ENCODE data around the gene ORM1. TPM values are rescaled to one million over a fixed set of nuclear protein-coding genes. Genes with fewer than 3 reads are reported as not detected.
A peak's percentile ranks its signal among the peaks of the same experiment; 100 is the strongest.

ORM1 gene
- total and polyA plus RNA-seq, 2 donors from 2014 or later = 0.73 TPM; not detected in 1

DNA sequence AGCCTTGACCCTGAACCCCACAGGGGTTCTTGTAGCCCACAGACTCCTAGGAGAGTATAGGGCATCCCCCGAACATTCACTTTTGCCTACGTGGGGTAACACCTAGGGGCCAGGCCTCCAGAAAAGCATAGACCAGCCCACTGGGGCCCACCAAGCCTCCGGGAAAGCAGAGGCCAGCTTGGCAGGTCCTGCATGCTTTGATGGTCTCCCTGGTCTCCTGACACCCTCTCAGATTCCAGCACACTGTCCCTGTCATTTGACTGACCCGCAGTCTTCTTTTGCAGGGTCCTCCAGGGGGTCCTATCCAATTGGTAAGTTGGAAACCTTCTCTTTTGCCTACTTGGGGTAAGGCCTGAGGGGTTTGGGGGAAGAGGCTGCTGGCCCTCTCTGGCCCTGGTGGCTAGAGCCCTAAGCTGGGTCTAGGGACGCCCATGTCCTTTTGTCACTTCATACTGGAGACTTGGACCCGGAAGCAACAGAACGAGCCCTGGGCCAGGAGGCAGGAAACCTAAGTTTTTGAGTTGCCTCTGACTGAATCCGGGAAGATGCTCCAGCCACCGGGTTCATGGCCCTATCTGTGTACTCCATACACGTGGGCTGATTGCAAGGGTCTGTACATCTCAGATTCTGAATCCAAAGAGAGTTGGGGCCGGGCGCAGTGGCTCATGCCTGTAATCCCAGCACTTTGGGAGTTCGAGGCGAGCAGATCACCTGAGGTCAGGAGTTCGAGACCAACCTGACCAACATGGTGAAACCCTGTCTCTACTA lies 20.9 kb upstream of the ORM1 start:
- Histone ChIP-seq H3K4me3 (ENCODE audit: low read length in 3 of 3) (no peak overlapping the region), H3K27ac (ENCODE audit: low read depth in 2 of 2, low read length in 2 of 2) (no peak overlapping the region), H3K4me1 (ENCODE audit: control insufficient read depth in 2 of 3, insufficient read depth in 2 of 3, low read depth in 1 of 3, low read length in 3 of 3) (peaks cover 0 to 6% (median 0%) of the 10 kb centered on the region in 3 donors), H3K36me3 (ENCODE audit: control insufficient read depth in 2 of 3, insufficient read depth in 3 of 3, low read length in 3 of 3) (peaks cover 0 to 13% (median 4%) of the 10 kb centered on the region in 3 donors), H3K27me3 (ENCODE audit: control insufficient read depth, insufficient read depth, low read length) (no peaks in the 10 kb centered on the region), H3K9ac (ENCODE audit: low read length in 3 of 3) (no peak overlapping the region), H3K9me3 (ENCODE audit: control insufficient read depth in 2 of 3, insufficient read depth in 1 of 3, low read length in 3 of 3) (no peaks in the 10 kb centered on the region)
- DNase-seq (peak in 2 of 5 donors; percentile 16 to 37), FAIRE-seq (no peak)
- TF ChIP-seq, protein P1, sequence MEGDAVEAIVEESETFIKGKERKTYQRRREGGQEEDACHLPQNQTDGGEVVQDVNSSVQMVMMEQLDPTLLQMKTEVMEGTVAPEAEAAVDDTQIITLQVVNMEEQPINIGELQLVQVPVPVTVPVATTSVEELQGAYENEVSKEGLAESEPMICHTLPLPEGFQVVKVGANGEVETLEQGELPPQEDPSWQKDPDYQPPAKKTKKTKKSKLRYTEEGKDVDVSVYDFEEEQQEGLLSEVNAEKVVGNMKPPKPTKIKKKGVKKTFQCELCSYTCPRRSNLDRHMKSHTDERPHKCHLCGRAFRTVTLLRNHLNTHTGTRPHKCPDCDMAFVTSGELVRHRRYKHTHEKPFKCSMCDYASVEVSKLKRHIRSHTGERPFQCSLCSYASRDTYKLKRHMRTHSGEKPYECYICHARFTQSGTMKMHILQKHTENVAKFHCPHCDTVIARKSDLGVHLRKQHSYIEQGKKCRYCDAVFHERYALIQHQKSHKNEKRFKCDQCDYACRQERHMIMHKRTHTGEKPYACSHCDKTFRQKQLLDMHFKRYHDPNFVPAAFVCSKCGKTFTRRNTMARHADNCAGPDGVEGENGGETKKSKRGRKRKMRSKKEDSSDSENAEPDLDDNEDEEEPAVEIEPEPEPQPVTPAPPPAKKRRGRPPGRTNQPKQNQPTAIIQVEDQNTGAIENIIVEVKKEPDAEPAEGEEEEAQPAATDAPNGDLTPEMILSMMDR (IDR thresholded peaks at IDR 0.05; ENCODE audit: borderline replicate concordance, extremely low read depth, insufficient read depth) = no peak
- intact Hi-C loops (cut with DNase I) = no loop called here

DNA sequence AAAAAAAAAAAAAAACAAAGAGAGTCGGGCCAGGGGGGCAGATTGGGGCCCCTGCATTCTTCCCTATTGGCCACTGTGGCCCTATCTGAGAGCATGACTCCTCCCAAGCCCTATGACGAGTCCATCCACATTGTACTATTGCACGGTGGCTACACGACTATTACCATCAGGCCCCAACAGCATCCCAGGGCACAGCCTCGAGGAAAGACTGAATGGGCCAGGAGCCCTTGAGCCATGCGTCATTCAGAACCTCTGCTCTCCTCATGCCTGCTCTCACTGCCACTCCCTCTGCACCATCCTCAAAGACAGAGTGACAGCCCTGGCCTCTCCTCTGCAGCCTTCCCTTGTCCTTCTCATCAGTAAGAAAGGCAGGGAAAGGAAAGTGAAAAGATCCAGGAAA lies 20.2 kb upstream of the ORM1 start:
- intact Hi-C loops (cut with DNase I) = no loop called here
- H3K27me3 ChIP-seq (ENCODE audit: control insufficient read depth, insufficient read depth, low read length) = no peaks in the 10 kb centered on the region
- H3K4me1 ChIP-seq (ENCODE audit: control insufficient read depth in 2 of 3, insufficient read depth in 2 of 3, low read depth in 1 of 3, low read length in 3 of 3) = peaks cover 0 to 6% (median 0%) of the 10 kb centered on the region in 3 donors
- peak in 2 of 5 donors; percentile 10 to 20 for DNase-seq
- peaks cover 0 to 13% (median 5%) of the 10 kb centered on the region in 3 donors for H3K36me3 ChIP-seq (ENCODE audit: control insufficient read depth in 2 of 3, insufficient read depth in 3 of 3, low read length in 3 of 3)
- H3K4me3 ChIP-seq (ENCODE audit: low read length in 3 of 3) = no peak overlapping the region
- TF ChIP-seq, protein P1 (IDR thresholded peaks at IDR 0.05; ENCODE audit: borderline replicate concordance, extremely low read depth, insufficient read depth) = no peak
- H3K9ac ChIP-seq (ENCODE audit: low read length in 3 of 3) = no peak overlapping the region
- FAIRE-seq = no peak
- no peaks in the 10 kb centered on the region for H3K9me3 ChIP-seq (ENCODE audit: control insufficient read depth in 2 of 3, insufficient read depth in 1 of 3, low read length in 3 of 3)
- H3K27ac ChIP-seq (ENCODE audit: low read depth in 2 of 2, low read length in 2 of 2) = no peak overlapping the region

DNA sequence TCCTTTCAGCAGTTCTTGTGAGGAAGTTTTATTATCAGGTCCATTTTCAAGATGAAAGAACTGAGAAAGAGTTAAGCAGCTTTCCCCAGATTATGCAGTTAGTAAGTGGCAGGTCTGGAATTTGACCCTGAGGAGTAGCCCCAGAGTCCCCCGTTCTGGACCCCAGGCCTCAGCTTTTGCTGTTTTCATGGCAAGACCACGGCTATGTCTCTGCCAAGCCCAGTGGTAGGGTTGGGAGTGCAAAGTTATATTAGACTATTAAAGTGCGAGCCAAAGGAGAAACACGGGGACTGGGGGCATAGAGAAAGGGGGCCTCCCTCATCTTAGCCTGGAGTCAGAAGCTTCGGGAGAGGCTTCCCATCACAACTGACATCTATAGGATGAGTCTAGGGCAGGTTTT lies 19.3 kb upstream of the ORM1 start:
- DNase-seq = peak in 2 of 5 donors; percentile 12 to 13
- TF ChIP-seq, protein P1 (IDR thresholded peaks at IDR 0.05; ENCODE audit: borderline replicate concordance, extremely low read depth, insufficient read depth) = no peak
- no peak for FAIRE-seq

More for the DNA sequence above, 19.3 kb upstream of the ORM1 start:
- Histone ChIP-seq H3K27ac (ENCODE audit: low read depth in 2 of 2, low read length in 2 of 2) (no peak overlapping the region), H3K9ac (ENCODE audit: low read length in 3 of 3) (no peak overlapping the region), H3K4me3 (ENCODE audit: low read length in 3 of 3) (no peak overlapping the region), H3K27me3 (ENCODE audit: control insufficient read depth, insufficient read depth, low read length) (no peaks in the 10 kb centered on the region), H3K9me3 (ENCODE audit: control insufficient read depth in 2 of 3, insufficient read depth in 1 of 3, low read length in 3 of 3) (no peaks in the 10 kb centered on the region), H3K4me1 (ENCODE audit: control insufficient read depth in 2 of 3, insufficient read depth in 2 of 3, low read depth in 1 of 3, low read length in 3 of 3) (peaks cover 0 to 6% (median 0%) of the 10 kb centered on the region in 3 donors), H3K36me3 (ENCODE audit: control insufficient read depth in 2 of 3, insufficient read depth in 3 of 3, low read length in 3 of 3) (peaks cover 0 to 13% (median 7%) of the 10 kb centered on the region in 3 donors)
- intact Hi-C loops (cut with DNase I) = no loop called here
